Stimulated activated CD8-positive, alpha-beta memory T cell treated with anti-CD3 and anti-CD28 coated beads, Interleukin-15, amount 100 ng/mL, for 48 hours (primary cell): ENCODE results near the gene GAP43.

ENCODE experiments used
- DNase-seq, 2 donors: peaks; one replicate each; pipeline ENCODE4 v3.0.0-alpha.2; 2020; ENCODE audit warnings: low read depth in 2 of 2

Gene GAP43

DNA sequence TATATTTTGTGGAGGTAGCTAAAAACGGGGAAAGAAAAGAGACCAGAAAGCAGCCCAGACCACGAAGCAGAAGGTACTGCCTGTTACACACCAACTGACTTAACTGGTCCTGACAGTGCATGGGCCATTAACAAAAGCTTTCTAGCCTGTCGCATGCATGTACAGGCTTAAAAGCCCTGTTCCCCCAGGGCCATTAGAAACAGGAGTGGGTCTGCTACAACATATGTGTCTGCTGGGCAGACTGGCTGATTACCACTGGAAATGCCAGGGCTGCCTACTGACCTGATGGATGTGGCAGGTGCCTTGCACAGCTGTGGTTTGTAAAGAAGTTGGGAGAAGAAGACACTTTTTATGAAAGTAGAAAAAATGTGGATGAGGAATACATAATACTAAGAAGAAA lies 137.4 kb downstream of the GAP43 start:
- DNase-seq, result no peak

DNA sequence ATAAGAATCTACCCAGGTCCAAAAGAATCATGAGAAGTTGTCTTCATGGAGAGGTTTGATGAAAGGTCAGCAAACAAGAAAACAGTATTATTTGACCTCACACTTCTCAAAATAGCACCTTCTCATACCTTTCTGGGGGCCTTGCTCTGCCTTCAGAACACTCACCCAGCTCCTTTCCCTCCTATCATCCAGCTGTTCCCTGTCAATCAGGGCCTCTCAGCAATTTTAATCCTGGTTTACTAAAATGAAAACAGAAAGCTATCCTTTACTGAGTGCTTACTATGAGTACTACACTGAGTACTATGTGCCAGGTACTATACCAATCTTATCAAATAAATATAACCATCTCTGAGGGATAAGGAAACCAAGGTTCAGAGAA lies 138.6 kb downstream of the GAP43 start:
- DNase-seq, result no peak

DNA sequence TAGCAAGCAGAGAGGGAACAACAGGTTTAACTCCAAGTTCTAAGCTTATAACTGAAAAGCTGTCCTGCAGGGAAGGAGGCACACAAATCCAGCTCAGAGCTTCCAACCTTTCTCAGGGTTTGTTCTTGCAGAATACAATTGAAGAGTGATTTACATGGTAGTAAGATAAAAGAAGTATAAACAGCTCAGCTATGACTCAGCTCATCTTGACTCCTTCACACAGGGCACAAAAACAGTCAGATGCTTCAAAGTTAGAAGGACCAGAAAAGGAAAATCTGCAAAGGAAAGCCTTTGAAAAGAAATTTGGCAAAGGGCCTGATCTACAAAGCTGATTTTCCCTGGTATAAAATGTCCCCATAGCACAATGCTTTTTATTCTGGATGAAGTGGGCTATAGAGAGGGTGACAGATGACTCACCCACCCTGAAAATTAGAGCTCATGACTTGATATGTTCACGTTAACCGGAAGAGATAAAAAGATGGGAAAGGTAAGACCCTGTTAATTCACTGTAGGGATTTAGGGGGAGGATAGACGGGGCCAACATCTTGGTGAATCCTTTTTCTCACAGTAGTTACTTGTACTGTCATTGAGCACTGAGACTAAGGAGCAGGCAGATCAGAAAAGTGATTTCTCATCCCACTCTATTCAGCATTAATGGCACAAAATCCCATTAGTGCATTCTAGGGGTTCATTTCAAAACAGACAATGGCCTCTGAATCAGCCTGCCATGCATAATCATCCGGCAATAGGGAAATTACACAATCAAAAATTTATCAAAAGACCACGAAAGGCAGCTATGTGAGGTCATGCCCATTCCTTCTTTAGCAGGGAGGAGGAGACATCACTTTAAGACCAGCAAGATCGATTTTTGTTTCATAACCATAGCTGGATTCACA lies 143.5 kb downstream of the GAP43 start:
- DNase-seq, result no peak

- DNase-seq, result no peak
Measured at GRCh38 chr3:115768661-115769060, 145.4 kb downstream of the GAP43 start.
